GM18873 (cell line): ENCODE measurements around the gene GAA.

Experiments used
- ATAC-seq: cut with Tn5 transposase; IDR thresholded peaks from one replicate; pipeline ENCODE4 v1.9.1; 2021; ENCODE audit warnings: mild to moderate bottlenecking, moderate library complexity, moderate number of reproducible peaks; ENCODE audit not compliant: unreplicated experiment, low FRiP score

The GAA gene

DNA sequence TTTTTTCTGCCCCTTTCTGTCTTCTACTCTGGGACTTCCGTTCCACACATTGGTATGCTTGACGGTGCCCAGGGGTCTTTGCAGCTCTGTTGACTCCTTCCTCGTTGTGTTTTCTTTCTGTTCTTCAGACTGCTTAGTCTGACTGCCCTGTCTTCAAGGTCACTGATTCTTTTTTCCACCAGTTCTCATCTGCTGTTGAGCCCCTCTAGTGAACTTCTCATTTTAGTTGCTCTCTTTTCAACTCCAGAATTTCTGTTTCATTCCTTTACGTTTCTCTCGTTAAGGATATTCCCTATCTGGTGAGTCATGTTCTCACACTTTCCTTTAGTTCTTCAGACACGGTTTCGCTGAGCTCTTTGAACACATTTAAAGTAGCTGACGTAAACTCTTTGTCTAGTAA, 13.8 kb downstream of the GAA start:
- no peak for ATAC-seq

DNA sequence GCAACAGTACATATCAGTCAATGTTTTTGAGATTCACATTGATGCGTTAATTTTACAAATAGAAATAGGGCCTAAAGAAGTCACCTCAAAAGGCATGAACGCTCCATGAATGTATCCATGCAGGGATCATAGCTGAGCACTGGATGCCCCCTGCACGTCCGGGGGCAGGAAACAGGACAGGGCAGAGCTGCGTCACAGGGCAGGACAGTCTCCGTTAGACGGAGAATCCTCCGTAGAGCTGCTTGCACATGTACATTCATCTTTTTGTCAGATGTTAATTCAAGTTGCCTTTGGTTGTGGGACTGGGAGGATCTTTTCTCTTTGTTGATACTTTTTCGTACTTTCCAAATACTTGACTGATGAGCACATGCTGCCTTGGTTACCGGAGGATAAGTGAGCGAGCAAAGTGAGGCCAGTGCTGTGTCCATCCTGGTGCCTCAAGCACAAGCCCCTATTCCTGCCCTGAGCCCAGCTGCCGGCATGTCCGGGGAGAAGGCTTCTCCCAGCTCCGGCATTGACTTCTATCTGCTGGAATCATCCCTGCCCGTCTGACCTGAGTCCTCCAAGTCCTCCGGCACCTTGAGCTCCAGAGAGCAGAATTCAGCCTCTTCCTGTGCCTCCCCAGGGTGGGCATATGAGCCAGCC, 15.0 kb downstream of the GAA start:
- ATAC-seq, result no peak

DNA sequence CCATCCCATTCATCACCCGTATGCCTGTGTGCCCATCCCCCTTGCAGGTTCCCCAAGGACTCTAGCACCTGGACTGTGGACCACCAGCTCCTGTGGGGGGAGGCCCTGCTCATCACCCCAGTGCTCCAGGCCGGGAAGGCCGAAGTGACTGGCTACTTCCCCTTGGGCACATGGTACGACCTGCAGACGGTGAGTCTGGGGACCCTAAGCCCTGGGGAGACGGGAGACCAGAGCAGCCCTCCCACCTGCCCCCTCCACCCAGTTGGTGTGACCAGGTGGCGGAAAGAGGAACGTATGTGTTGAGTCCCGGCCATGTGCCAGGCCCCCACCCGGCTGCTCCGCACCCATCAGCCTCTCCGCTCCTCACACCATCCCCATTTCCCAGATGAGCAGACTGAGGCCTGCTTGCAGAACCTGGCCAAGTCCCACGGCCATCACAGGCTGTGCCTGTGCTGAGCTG, 15.6 kb downstream of the GAA start:
- ATAC-seq, result no peak

GRCh38 chr17:80117491-80118401, 16.4 kb downstream of the GAA start:
- no peak for ATAC-seq

DNA sequence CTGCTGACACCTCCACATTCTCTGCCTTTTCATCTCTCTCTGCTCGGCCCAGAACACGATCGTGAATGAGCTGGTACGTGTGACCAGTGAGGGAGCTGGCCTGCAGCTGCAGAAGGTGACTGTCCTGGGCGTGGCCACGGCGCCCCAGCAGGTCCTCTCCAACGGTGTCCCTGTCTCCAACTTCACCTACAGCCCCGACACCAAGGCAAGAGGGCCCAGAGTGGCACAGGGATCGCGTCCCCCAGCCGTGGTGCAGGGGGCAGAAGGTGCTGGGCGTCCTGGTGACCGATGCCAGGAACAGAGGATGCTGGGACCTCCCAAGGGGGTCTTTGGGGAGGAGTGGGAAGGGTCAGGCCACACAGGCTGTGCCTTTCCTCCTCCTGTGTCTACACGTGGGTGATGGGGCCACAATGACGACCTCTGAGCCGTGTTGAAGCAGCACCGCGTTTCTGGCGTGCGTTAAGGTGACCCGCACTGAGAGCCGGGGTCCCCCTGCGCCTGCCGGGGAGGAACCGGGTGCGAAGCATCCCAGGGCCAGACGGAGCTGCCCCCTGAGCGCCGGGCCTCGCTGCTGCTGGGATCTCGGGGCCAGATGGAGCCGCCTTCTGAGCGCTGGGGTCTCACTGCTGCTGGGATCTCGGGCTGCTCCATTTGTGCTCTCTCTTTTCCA, 17.4 kb downstream of the GAA start:
- ATAC-seq, result no peak

- no peak for ATAC-seq
Measured at GRCh38 chr17:80119271-80119791, 17.9 kb downstream of the GAA start.

DNA sequence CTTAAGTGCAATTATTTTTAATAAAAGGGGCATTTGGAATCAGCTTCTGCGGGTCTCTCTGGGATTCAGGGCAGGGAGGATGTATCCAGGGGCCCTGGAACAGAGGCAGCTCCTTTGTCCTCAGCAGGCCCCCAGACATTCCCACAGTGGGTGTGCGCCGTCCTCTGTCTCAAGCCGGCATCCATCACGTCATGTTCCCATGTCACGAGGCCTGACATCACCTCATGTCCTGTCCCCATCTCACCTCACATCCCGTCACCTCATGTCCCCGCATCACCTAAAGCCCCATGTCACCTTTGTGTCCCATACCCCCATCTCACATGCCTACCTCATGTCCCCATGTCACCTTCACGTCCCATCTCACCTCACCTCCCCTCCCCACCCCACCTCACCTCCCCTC, 18.5 kb downstream of the GAA start:
- no peak for ATAC-seq

- no peak for ATAC-seq
Measured at GRCh38 chr17:80122026-80122575, 20.7 kb downstream of the GAA start.

DNA sequence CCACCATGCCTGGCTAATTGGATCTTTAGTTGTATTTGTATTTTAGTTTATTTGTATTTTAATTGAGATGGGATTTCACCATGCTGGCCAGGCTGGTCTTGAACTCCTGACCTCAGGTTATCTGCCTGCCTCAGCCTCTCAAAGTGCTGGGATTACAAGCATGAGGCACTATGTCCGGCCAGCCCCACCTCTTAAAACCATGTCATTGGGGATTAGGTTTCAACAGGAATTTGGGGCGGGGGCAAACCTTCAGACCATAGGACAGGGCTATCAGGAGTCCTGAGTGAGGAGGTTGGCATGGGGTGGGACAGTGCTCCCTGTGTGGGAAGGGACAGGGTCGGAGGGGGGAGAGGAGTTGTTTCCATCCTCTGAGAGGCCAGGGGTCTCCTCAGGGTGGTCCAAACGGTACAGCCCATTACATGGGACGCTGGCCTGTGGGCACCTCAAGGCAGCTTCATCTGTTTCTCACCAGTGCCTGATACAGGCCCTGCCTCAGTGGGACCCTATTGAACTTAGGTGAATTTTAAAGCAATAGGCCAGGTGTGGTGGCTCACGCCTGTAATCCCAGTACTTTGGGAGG, 21.6 kb downstream of the GAA start:
- ATAC-seq, result no peak

- no peak for ATAC-seq
Measured at GRCh38 chr17:80123791-80124190, 22.4 kb downstream of the GAA start.

DNA sequence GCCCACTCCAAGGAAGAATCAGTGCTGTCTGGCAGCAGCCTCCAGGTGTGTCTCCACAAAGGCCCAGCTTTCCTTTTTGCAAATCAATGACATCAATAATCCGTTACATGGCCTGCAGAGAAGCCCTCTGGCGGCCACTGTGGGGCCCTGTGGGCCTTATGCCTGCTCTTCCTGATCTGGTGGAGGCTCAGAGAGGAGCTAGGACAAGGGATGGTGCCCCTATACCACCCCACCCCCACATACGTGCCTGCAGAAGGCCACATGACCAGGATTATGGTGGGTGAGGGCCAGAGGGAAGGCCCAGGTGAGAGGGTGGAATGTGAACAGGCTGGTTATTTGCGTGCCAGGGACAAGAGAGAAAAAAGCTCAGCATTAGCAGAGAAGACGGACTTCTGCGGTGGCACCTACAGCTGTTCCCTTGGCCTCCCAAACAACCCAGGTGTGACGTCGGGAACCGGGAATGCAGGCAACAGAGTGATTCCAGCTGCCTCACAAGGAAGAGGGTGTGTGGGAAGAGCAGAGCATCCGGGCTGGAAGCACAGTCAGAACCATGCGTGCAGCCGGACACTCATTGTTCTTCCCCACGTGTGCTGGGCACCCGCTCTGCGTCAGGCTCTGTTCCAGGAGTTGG, 23.1 kb downstream of the GAA start:
- no peak for ATAC-seq

DNA sequence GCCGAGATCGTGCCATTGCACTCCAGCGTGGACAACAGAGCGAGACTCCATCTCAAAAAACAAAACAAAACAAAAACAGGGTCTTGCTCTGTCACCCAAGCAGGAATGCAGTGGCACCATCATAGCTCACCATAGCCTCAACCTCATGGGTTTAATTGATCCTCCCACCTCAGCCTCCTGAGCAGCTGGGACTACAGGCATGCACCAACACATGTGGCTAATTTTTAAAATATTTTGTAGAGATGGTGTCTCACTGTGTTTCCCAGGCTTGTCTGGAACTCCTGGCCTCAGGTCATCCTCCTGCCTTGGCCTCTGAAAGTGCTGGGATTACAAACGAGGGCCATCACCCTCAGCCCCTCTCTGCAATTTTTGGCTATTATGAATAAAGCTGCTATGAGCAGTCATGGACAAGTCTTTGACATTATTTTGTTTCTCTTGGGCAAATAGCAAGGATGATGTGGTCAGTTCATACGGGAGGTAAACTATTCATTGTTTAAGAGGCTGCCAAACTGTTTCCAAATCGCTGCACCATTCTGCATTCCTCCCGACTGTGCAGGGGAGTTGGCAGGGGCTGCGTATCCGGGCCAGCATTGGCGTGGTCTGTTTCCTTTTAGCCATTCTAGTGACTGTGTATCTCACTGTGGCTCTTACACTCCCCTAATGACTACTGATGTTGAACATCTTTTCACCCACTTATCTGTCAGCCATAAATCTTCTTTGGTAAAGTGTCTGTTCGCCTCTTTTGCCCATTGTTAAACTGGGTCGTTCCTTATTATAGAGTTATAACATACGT, 24.5 kb downstream of the GAA start:
- no peak for ATAC-seq

GRCh38 chr17:80126449-80126715, 25.0 kb downstream of the GAA start:
- no peak for ATAC-seq

GRCh38 chr17:80129006-80129565, 27.7 kb downstream of the GAA start:
- ATAC-seq, result no peak

GRCh38 chr17:80130992-80131391, 29.6 kb downstream of the GAA start:
- ATAC-seq, result no peak

GRCh38 chr17:80132906-80133625, 31.7 kb downstream of the GAA start:
- no peak for ATAC-seq

DNA sequence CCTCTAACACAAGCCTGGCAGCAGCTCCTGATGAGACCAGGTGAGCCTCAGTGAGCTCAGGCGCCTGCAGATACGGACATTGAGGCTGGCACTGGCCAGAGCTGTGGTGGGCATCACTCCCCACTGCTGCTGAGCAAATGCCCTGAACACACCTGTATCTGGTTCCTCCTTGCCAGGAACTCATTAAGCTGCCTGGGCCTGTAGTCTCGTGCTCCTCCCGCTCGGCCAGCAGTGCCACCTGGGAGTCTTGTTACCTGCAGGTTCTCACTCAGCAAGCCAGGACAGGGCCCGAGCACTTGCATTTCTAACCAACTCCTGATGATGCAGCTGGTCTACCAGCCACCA, 32.2 kb downstream of the GAA start:
- no peak for ATAC-seq

DNA sequence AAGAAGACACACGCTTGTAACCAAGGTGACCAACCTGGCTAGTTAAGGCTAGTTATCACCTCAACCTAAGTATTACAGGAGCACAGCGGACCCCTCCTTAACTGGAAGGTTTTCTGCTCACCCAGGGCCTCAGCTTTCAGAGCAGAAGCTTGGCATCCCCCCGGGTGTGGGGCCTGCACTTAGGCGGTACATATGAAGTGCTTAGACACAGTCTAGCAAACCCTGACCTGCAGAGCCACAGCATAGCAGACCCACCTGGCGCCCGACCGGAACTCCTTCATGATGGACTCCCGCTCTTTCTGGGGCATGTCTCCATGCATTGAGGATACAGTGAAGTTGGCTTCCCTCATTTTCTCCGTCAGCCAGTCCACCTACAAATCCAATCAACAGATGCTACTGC, 35.8 kb downstream of the GAA start:
- ATAC-seq, result no peak
